ENCODE measurements around the gene TERT.

DNA sequence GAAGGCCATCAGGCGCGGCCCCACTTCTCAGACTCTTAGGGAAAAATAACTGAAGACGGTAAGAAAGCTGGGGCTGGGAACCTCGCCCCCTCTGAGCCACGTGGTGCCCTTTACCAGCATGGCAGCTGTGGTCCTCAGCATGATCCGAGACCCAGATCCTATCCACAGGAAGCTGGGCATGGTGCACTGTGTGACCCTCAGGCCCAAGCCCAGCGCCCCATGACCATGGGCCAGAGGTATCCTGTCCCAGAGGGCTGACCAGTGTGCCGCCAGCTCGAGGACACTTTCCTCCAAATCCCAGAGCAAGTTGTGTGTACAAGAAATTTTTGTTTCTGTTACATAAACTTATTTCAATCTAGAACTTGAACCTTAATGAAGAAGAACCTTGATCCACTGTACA lies 28.1 kb downstream of the TERT start:
- TF ChIP-seq, protein P1, sequence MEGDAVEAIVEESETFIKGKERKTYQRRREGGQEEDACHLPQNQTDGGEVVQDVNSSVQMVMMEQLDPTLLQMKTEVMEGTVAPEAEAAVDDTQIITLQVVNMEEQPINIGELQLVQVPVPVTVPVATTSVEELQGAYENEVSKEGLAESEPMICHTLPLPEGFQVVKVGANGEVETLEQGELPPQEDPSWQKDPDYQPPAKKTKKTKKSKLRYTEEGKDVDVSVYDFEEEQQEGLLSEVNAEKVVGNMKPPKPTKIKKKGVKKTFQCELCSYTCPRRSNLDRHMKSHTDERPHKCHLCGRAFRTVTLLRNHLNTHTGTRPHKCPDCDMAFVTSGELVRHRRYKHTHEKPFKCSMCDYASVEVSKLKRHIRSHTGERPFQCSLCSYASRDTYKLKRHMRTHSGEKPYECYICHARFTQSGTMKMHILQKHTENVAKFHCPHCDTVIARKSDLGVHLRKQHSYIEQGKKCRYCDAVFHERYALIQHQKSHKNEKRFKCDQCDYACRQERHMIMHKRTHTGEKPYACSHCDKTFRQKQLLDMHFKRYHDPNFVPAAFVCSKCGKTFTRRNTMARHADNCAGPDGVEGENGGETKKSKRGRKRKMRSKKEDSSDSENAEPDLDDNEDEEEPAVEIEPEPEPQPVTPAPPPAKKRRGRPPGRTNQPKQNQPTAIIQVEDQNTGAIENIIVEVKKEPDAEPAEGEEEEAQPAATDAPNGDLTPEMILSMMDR (IDR thresholded peaks at IDR 0.05) = no peak
- TF ChIP-seq POLR2A (IDR thresholded peaks at IDR 0.05) = no peak

Data from body of pancreas (tissue), 4 donors.